H1 (cell line): Measurements from ENCODE around the gene EZH1. TPM values are rescaled to one million over a fixed set of nuclear protein-coding genes. Genes with fewer than 3 reads are reported as not detected.

Source experiments
- CTCF ChIA-PET: fragments of 300-600 bp; sonication (Branson Sonifier 250); formaldehyde crosslinking; loops from one replicate; lab custom pipeline; 2021; ENCODE audit not compliant: partially characterized antibody; lab: Charles Lee
- POLR2A ChIA-PET: fragments of 300-600 bp; sonication (Branson Sonifier 250); formaldehyde crosslinking; loops from one replicate; lab custom pipeline; 2021; ENCODE audit warnings: inconsistent platforms; ENCODE audit not compliant: partially characterized antibody; lab: Charles Lee
- DNase-seq, 2 experiments: peaks; one replicate each; pipeline versions ENCODE4 v3.0.0 to v3.0.0-alpha.2; 2010 to 2022; ENCODE audit warnings: low spot score in 2 of 2, low read depth in 1 of 2, mixed read lengths in 1 of 2
- FAIRE-seq: peaks from 2 replicates; lab custom pipeline; 2011; peaks lifted over from hg19 to GRCh38; lab: Jason Lieb, UNC
- H2AFZ ChIP-seq: 2 replicates; pipeline ENCODE4 v1.8.1; 2012; ENCODE audit warnings: low read length, inconsistent platforms
- H2AK5ac ChIP-seq: 2 replicates; pipeline ENCODE4 v1.6.1; 2013; ENCODE audit warnings: low read depth, low read length
- H2BK120ac ChIP-seq: replicated peaks from 2 replicates; pipeline ENCODE3; 2013; ENCODE audit warnings: low read depth, low read length, inconsistent platforms
- H2BK12ac ChIP-seq: 2 replicates; pipeline ENCODE4 v1.6.1; 2013; ENCODE audit warnings: low read depth, low read length
- H2BK15ac ChIP-seq: 2 replicates; pipeline ENCODE4 v1.6.1; 2013; ENCODE audit warnings: low read length
- H2BK20ac ChIP-seq: 2 replicates; pipeline ENCODE4 v1.6.1; 2013; ENCODE audit warnings: low read length
- H2BK5ac ChIP-seq: 2 replicates; pipeline ENCODE4 v1.6.1; 2013; ENCODE audit warnings: low read depth, low read length
- H3K14ac ChIP-seq: 2 replicates; pipeline ENCODE4 v1.6.1; 2013; ENCODE audit warnings: inconsistent platforms; ENCODE audit not compliant: insufficient read length
- H3K18ac ChIP-seq: 2 replicates; pipeline ENCODE4 v1.6.1; 2013; ENCODE audit warnings: low read length; ENCODE audit errors: extremely low read depth
- H3K23ac ChIP-seq: 2 replicates; pipeline ENCODE4 v1.6.1; 2013; ENCODE audit warnings: inconsistent platforms; ENCODE audit not compliant: insufficient read length
- H3K23me2 ChIP-seq: 2 replicates; pipeline ENCODE4 v1.6.1; 2013; ENCODE audit warnings: low read depth, low read length
- H3K27ac ChIP-seq: 2 replicates; pipeline ENCODE4 v1.6.1; 2011; ENCODE audit warnings: low read depth, low read length, inconsistent platforms
- H3K27me3 ChIP-seq, 4 experiments: replicated peaks in 1 of 4; 1 replicate in 1 of 4; 2 replicates in 3 of 4; pipeline versions ENCODE4 v1.6.1 to v1.8.1; 2011 to 2013; ENCODE audit warnings: low read length in 3 of 4, mild to moderate bottlenecking in 3 of 4, inconsistent platforms in 2 of 4, mixed read lengths in 2 of 4, moderate library complexity in 1 of 4; ENCODE audit not compliant: control insufficient read depth in 3 of 4, insufficient read depth in 3 of 4; ENCODE audit errors: extremely low read depth in 1 of 4
- H3K36me3 ChIP-seq, 4 experiments: 2 replicates each; pipeline versions ENCODE4 v1.6.1 to v1.8.1; 2011 to 2013; ENCODE audit warnings: mild to moderate bottlenecking in 4 of 4, low read length in 3 of 4, moderate library complexity in 2 of 4, control low read depth in 1 of 4, inconsistent platforms in 1 of 4; ENCODE audit not compliant: insufficient read depth in 4 of 4, control insufficient read depth in 2 of 4
- H3K4ac ChIP-seq: replicated peaks from 2 replicates; pipeline ENCODE3; 2013; ENCODE audit warnings: low read length, low read depth, mixed read lengths, inconsistent platforms; ENCODE audit not compliant: insufficient read length
- H3K4me1 ChIP-seq, 4 experiments: replicated peaks in 1 of 4; 1 replicate in 1 of 4; 2 replicates in 3 of 4; pipeline versions ENCODE4 v1.6.1 to v1.8.1; 2011 to 2013; ENCODE audit warnings: low read length in 3 of 4, inconsistent platforms in 2 of 4, mixed read lengths in 1 of 4; ENCODE audit not compliant: insufficient read depth in 4 of 4, control insufficient read depth in 3 of 4
- H3K4me2 ChIP-seq, 2 experiments: 2 replicates each; pipeline versions ENCODE4 v1.6.1 to v1.8.1; 2011 to 2013; ENCODE audit warnings: low read depth in 2 of 2, low read length in 2 of 2, control low read depth in 1 of 2, inconsistent platforms in 1 of 2, mild to moderate bottlenecking in 1 of 2; ENCODE audit not compliant: insufficient read depth in 1 of 2
- H3K4me3 ChIP-seq, 4 experiments: fragments of 200-600, 300-600 bp in 1 of 4; sonication (generic), shearing (Covaris generic), sonication (Bioruptor Twin) in 1 of 4; 2 replicates each; pipeline versions ENCODE4 v1.5.1 to v1.8.1; 2011 to 2016; ENCODE audit warnings: low read length in 4 of 4, low read depth in 3 of 4, control low read depth in 2 of 4, inconsistent platforms in 2 of 4, mild to moderate bottlenecking in 2 of 4, mixed read lengths in 1 of 4, moderate library complexity in 1 of 4; ENCODE audit not compliant: insufficient read depth in 2 of 4; ENCODE audit errors: extremely low read depth in 1 of 4
- H3K56ac ChIP-seq: replicated peaks from 2 replicates; pipeline ENCODE3; 2013; ENCODE audit warnings: low read depth, mild to moderate bottlenecking, mixed read lengths, low read length, inconsistent platforms; ENCODE audit not compliant: insufficient read length
- H3K79me1 ChIP-seq: 2 replicates; pipeline ENCODE4 v1.6.1; 2013; ENCODE audit warnings: low read depth, low read length, control low read depth
- H3K79me2 ChIP-seq, 2 experiments: 2 replicates each; pipeline versions ENCODE4 v1.6.1 to v1.8.1; 2012 to 2013; ENCODE audit warnings: low read length in 2 of 2, mild to moderate bottlenecking in 2 of 2, inconsistent platforms in 1 of 2; ENCODE audit not compliant: insufficient read depth in 2 of 2, control insufficient read depth in 1 of 2
- H3K9ac ChIP-seq, 4 experiments: replicated peaks in 1 of 4; 1 replicate in 1 of 4; 2 replicates in 3 of 4; pipeline versions ENCODE4 v1.6.1 to v1.8.1; 2011 to 2013; ENCODE audit warnings: low read depth in 3 of 4, low read length in 3 of 4, control low read depth in 2 of 4, mild to moderate bottlenecking in 2 of 4, moderate library complexity in 2 of 4, inconsistent platforms in 1 of 4; ENCODE audit errors: extremely low read depth in 1 of 4
- H3K9me3 ChIP-seq, 2 experiments: 2 replicates each; pipeline versions ENCODE4 v1.6.1 to v1.8.1; 2012 to 2013; ENCODE audit warnings: mild to moderate bottlenecking in 2 of 2, moderate library complexity in 2 of 2, control low read depth in 1 of 2, inconsistent platforms in 1 of 2, low read depth in 1 of 2, low read length in 1 of 2, mixed read lengths in 1 of 2; ENCODE audit not compliant: insufficient read depth in 2 of 2
- H4K20me1 ChIP-seq, 2 experiments: replicated peaks in 1 of 2; 2 replicates each; pipeline versions ENCODE3 to v1.8.1; 2011 to 2013; ENCODE audit warnings: inconsistent platforms in 2 of 2, low read length in 2 of 2, mild to moderate bottlenecking in 1 of 2; ENCODE audit not compliant: insufficient read depth in 2 of 2, control insufficient read depth in 1 of 2
- H4K5ac ChIP-seq: 2 replicates; pipeline ENCODE4 v1.6.1; 2013; ENCODE audit warnings: low read length, low read depth, mixed read lengths, inconsistent platforms; ENCODE audit not compliant: insufficient read length
- H4K8ac ChIP-seq: 2 replicates; pipeline ENCODE4 v1.8.0; 2013; ENCODE audit warnings: mild to moderate bottlenecking, moderate library complexity, low read length, inconsistent platforms; ENCODE audit not compliant: insufficient read depth; ENCODE audit errors: extremely low read depth
- H4K91ac ChIP-seq: replicated peaks from 2 replicates; pipeline ENCODE3; 2013; ENCODE audit warnings: low read length, mixed read lengths, inconsistent platforms; ENCODE audit not compliant: insufficient read length
- ATF2 ChIP-seq: IDR thresholded peaks from 2 replicates; pipeline ENCODE4 v1.6.1; 2012; ENCODE audit warnings: low read length, inconsistent platforms
- BCL11A ChIP-seq, 2 experiments: IDR thresholded peaks; one replicate each; pipeline ENCODE4 v1.6.1; 2011; ENCODE audit warnings: low read depth in 2 of 2, low read length in 2 of 2, mild to moderate bottlenecking in 2 of 2
- CTBP2 ChIP-seq: IDR thresholded peaks from 2 replicates; pipeline ENCODE4 v1.7.0; 2011; ENCODE audit warnings: borderline replicate concordance, mild to moderate bottlenecking, moderate library complexity, mixed read lengths, low read length; ENCODE audit not compliant: insufficient read depth, insufficient read length
- EZH2 ChIP-seq: fragments of 200-600 bp; sonication (generic); IDR thresholded peaks from 2 replicates; pipeline ENCODE4 v1.7.1; 2012; ENCODE audit warnings: low read depth, mild to moderate bottlenecking, moderate library complexity, low read length, inconsistent platforms; ENCODE audit not compliant: severe bottlenecking
- SUZ12 ChIP-seq: fragments of 200-600 bp; sonication (generic); IDR thresholded peaks from 2 replicates; pipeline ENCODE4 v1.6.1; 2012; ENCODE audit warnings: mild to moderate bottlenecking, inconsistent platforms, low read length, moderate library complexity, mixed read lengths
- WGBS, 2 experiments: shearing (Covaris generic) in 1 of 2; methylation state at CpG; one replicate each; pipeline versions ENCODE4 v1.1.6 to v1.1.7; 2013 to 2015; ENCODE audit warnings: low lambda C conversion rate in 2 of 2, mixed read lengths in 2 of 2, inconsistent platforms in 1 of 2, low coverage in 1 of 2, missing lambda C conversion rate in 1 of 2; ENCODE audit not compliant: insufficient replicate concordance in 2 of 2, insufficient coverage in 1 of 2, insufficient read length in 1 of 2; ENCODE audit errors: extremely low coverage in 1 of 2, missing lambda C conversion rate in 1 of 2; 5-methylcytosine and 5-hydroxymethylcytosine counted together
- polyA plus RNA-seq, 7 experiments: library from polyadenylated mRNA; depleted of rRNA in 3 of 7; stranded (reverse) in 5 of 7; unstranded in 2 of 7; fragments of >200 nt in 5 of 7; fragments of 200-250 nt in 2 of 7; gene quantifications; 1 replicate in 5 of 7; 2 replicates in 1 of 7; 4 replicates in 1 of 7; pipeline versions ENCODE4 v1.2.1 to v1.2.3, GENCODE V29; 2011 to 2013; ENCODE audit warnings: missing spikeins in 2 of 7, mixed read lengths in 2 of 7
- total RNA-seq: library from RNA; stranded (reverse); fragmentation: NEBNext Ultra II Directional; extraction: Animal tissue kit (Norgen Biotek cat#: 25700); gene quantifications from 2 replicates; pipeline ENCODE4 v1.2.1, GENCODE V29; 2021

The EZH1 gene
- total and polyA plus RNA-seq, 2 of the 8 experiments (the other 6 are each of a cell fraction or from before 2014, with no cell fraction given) = 17.4 to 20.8 TPM

GRCh38 chr17:42792545-42792944 lies 47.7 kb upstream of the EZH1 start:
- Histone ChIP-seq H3K4me2 (no peak overlapping the region), H3K9me3 (no peaks in the 10 kb centered on the region), H3K56ac (no peak overlapping the region), H2BK20ac (no peak overlapping the region), H3K27ac (no peak overlapping the region), H4K8ac (no peak overlapping the region), H3K9ac (no peak overlapping the region), H3K36me3 (no peaks in the 10 kb centered on the region), H2BK12ac (no peak overlapping the region), H2AK5ac (no peak overlapping the region), H4K91ac (no peak overlapping the region), H3K4me1 (peaks cover 0 to 3% (median under 1%) of the 10 kb centered on the region in 4 experiments; a peak in 3 of 7 replicates), H2BK15ac (no peak overlapping the region), H3K27me3 (peaks cover 0 to 8% (median 0%) of the 10 kb centered on the region in 4 experiments; a peak in 1 of 7 replicates), H2AFZ (no peak overlapping the region), H3K4me3 (no peak overlapping the region), H4K5ac (no peak overlapping the region), H3K79me2 (peaks cover 0 to 1% of the 10 kb centered on the region in 2 experiments; a peak in 2 of 4 replicates), H3K23me2 (no peaks in the 10 kb centered on the region), H2BK120ac (no peak overlapping the region), H3K23ac (no peak overlapping the region), H3K79me1 (no peaks in the 10 kb centered on the region), H2BK5ac (no peak overlapping the region), H3K4ac (no peak overlapping the region), H4K20me1 (peaks cover 0 to 2% of the 10 kb centered on the region in 2 experiments), H3K18ac (no peak overlapping the region), H3K14ac (no peak overlapping the region)
- WGBS, 2 experiments = 89% methylated on average over 5 of the region's 5 CpGs; no CpG with 5 or more reads in 1 of the 2 experiments
- ChIA-PET POLR2A (interaction anchor here (1.2 to 1.5 kb wide), 2 partner anchors 10 to 12 kb away, joined by 5 to 7 read pairs; partner anchors contain the start of gene WNK4), CTCF (interaction anchor here (1.0 kb wide), 1 partner anchor 49 kb away, joined by 4 read pairs; no protein-coding TSS in a partner anchor)
- FAIRE-seq (no peak), DNase-seq (no peak)
- TF ChIP-seq CTBP2 (no peak), SUZ12 (no peak), EZH2 (no peak), ATF2 (no peak), BCL11A (IDR thresholded peaks at IDR 0.05; ENCODE audit: low read depth in 2 of 2, low read length in 2 of 2) (no peak)
